Measurements from ENCODE around the gene MT1E. TPM values are rescaled to one million over a fixed set of nuclear protein-coding genes. Genes with fewer than 3 reads are reported as not detected.
A peak's percentile ranks its signal among the peaks of the same experiment; 100 is the strongest.

The MT1E gene
- total and polyA plus RNA-seq, 2 of the 13 experiments (the other 11 are each of a cell fraction or from before 2014, with no cell fraction given) = 110 to 1,072 TPM

- TF ChIP-seq BATF2 (CRISPR knock-in tag; IDR thresholded peaks at IDR 0.05) = no peak
- no peak for TF ChIP-seq ZFP82 (CRISPR knock-in tag; IDR thresholded peaks at IDR 0.05; ENCODE audit: borderline replicate concordance)
- TF ChIP-seq ZNF275 (CRISPR knock-in tag; IDR thresholded peaks at IDR 0.05; ENCODE audit: borderline replicate concordance) = no peak
- no peak for TF ChIP-seq ZNF335 (CRISPR knock-in tag; IDR thresholded peaks at IDR 0.05)
- TF ChIP-seq ZNF543 (CRISPR knock-in tag; IDR thresholded peaks at IDR 0.05) = no peak
- TF ChIP-seq ZBTB21 (CRISPR knock-in tag; IDR thresholded peaks at IDR 0.05) = no peak
- TF ChIP-seq ZNF33B (CRISPR knock-in tag; IDR thresholded peaks at IDR 0.05) = peak; percentile 85; the same call in 1 of the 2 replicates
- TF ChIP-seq ZNF773 (CRISPR knock-in tag; IDR thresholded peaks at IDR 0.05; ENCODE audit: borderline replicate concordance) = no peak
- peak; percentile 69 for TF ChIP-seq RBFOX2 (IDR thresholded peaks at IDR 0.05; ENCODE audit: low read depth, low read length)
- TF ChIP-seq HDAC2 (CRISPR knock-in tag; IDR thresholded peaks at IDR 0.05) = peak; percentile 63; the same call in 1 of the 2 replicates
- no peak for TF ChIP-seq PRMT3 (CRISPR knock-in tag; IDR thresholded peaks at IDR 0.05; ENCODE audit: borderline replicate concordance, low read depth)
- TF ChIP-seq NFRKB (IDR thresholded peaks at IDR 0.05) = no peak
- no peak for TF ChIP-seq JUND (CRISPR knock-in tag; IDR thresholded peaks at IDR 0.05)
- no peak for TF ChIP-seq ISX (CRISPR knock-in tag; conservative IDR thresholded peaks at IDR 0.05)
- TF ChIP-seq CEBPB (IDR thresholded peaks at IDR 0.05; ENCODE audit: borderline replicate concordance, low read depth, low read length) = no peak
- TF ChIP-seq ZUFSP (CRISPR knock-in tag; IDR thresholded peaks at IDR 0.05; ENCODE audit: borderline replicate concordance) = no peak
- peak; percentile 84; the same call in 1 of the 2 replicates for TF ChIP-seq MTF2 (CRISPR knock-in tag; IDR thresholded peaks at IDR 0.05; ENCODE audit: borderline replicate concordance)
- TF ChIP-seq ZNF781 (CRISPR knock-in tag; IDR thresholded peaks at IDR 0.05; ENCODE audit: borderline replicate concordance, not compliant biosample characterization) = no peak
- TF ChIP-seq ZSCAN25 (CRISPR knock-in tag; IDR thresholded peaks at IDR 0.05) = peak; percentile 28; the same call in 1 of the 2 replicates
- no peak for TF ChIP-seq ARNT (IDR thresholded peaks at IDR 0.05)
- peak; percentile 18; the same call in 1 of the 2 replicates for TF ChIP-seq ARID5B (CRISPR knock-in tag; IDR thresholded peaks at IDR 0.05)
- no peak for TF ChIP-seq NCOA1 (CRISPR knock-in tag; IDR thresholded peaks at IDR 0.05)
- TF ChIP-seq ZNF766 (CRISPR knock-in tag; IDR thresholded peaks at IDR 0.05; ENCODE audit: borderline replicate concordance) = no peak
These were observed 42.3 kb downstream of the MT1E start, which contains the start of gene MT1G (continued) for GRCh38 chr16:56667581-56668571.

All from HepG2 (cell line).